Skeletal muscle cell (primary cell): ENCODE data around the gene CDHR3.
"Not testable (repeated sequence)": the region's sequence is repeated elsewhere in the genome, so short reads cannot be mapped to it uniquely, and the experiment has no call there.

Source experiments
- DNase-seq: peaks from one replicate; pipeline ENCODE4 v3.0.0-alpha.2; 2010; ENCODE audit warnings: low read depth
- H3K4me3 ChIP-seq: 2 replicates; pipeline ENCODE4 v1.5.1; 2011; ENCODE audit warnings: low read depth, mild to moderate bottlenecking, control low read depth, low read length, moderate library complexity

The CDHR3 gene

DNA sequence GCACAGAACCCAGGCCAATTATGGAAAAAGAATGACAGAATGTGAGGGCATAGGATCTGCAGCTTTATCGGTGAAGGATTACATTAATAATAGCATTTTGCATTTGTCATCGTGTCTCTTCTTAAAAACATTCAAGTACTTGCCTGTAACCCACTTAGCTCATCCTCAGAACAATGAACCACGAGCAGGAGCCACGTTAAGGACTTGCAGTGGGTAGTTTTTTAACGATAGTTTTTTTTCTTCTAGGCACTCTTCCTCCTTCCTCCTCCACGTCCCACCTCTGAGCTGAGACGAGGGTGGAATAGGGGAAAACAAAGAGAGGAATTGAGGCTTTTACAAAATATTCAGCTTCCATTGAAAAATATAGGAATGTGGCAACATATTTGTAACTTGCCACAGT is 27.1 kb downstream of the CDHR3 start:
- DNase-seq: no peak
- no peak overlapping the region for H3K4me3 ChIP-seq

DNA sequence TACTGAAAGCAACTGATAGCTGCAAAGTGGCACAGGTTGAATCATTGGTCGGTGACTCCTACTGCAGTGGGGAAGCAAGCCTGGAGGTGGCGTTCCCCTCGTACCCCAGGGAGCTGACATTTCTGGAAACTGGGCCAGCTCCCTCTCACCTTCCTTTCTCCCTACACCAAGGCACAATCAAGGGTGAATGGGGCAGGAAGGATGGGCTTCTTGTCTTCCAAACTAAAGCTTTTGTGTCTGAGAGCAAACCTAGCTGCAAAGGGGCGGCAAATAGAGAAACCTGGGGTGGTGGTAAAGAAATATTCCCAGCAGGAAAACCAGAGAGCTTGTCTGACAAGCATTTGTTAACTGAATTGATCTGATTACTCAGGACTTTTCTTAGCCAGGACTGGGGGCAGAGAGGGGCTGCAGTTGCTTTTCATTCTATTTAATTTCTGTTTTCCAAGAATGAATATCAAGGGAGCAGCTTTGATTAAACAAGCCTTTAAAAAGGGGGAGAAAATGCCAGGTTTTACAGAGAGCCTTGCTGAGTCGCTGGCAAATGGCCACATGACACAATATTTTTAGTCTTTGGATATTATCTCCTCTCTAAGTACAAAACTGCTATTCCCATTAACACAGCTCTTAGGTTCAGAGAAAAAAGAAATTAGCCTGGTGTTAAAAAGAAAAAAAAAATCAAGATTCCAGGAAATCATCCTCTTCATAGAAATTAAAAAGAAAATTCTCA is 27.8 kb downstream of the CDHR3 start:
- no peak for DNase-seq
- H3K4me3 ChIP-seq: no peak overlapping the region

DNA sequence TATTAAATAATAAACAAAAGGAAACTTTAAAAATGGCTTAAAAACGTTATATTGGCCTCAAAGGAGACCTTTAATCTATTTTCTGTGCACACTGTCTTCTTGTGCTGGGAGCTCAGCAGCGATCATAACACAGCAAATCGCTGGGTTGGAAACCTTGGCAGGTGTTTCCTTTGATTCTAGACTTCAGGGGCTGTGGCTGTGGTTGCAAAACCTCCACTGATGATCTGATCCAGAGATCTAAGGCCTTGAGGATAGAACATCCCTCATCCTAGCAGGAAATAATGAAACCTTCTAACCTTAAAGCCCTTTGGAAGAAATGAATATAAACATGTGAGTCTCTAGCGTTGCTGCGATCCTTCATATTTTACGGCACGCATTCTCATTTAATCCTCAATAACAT is 29.8 kb downstream of the CDHR3 start:
- no peak for DNase-seq

DNA sequence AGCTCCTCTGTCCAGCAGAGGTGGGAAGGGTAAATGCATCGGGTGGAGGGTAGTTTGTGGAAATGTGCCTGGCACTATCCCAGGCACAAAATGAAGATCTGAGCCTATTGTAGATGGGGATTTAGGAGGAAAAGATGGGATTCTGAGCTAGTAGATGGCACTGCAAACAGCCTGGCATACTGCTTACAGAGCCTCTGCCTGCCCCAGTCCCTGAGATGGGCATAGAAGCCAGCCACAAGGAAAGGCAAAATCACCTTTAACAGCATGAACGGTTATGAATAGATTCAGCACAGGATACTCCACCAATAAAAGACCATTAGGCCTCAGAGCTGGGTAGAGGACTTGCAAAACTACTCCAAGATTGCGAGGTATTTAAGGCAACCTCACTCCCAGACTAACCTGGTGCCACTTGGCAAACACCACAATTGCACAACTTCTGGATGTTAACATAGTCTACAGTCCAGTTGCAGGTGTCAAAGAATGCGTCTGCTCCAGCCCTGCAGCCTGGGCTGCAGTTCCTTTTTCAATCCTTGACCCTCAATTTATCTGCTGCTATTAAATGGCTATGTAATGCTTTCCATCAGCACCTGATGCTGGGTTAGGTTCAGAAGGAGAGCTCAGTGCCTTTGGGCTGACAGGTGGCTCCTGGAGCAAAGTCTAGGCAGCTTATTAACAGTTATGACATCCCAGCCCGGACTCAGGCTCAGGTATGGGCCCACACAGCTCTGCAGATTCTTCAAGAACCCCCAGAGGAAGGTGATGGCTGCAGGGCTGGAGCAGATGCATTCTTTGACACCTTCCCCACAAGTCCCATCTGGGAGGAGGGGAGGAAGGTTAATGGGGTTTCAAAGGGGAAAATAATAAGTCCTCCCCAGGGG is 34.0 kb downstream of the CDHR3 start:
- H3K4me3 ChIP-seq: no peak overlapping the region

More for the DNA sequence above, 29.8 kb downstream of the CDHR3 start:
- no peak overlapping the region for H3K4me3 ChIP-seq

DNA sequence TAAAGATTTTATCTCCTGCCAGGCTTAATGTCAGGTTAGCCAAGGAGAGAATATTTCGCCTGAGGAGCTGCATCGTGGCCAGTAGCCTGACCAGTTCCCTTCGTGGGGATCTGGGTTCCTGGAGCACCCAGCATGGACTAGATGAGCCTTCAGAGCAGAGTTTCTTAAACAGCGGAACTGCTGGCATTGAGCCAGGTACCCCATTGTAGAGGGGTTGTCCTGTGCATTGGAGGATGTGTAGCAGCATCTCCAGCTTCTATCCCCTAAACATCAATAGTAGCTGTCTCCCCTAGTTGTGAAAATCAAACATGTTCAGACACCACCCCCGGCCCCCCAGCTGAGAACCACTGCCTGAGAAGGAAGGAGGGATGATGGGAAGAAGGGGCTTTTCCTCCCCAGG is 36.2 kb downstream of the CDHR3 start:
- no peak overlapping the region for H3K4me3 ChIP-seq
- no peak for DNase-seq

More for the DNA sequence above, 34.0 kb downstream of the CDHR3 start:
- DNase-seq: no peak

DNA sequence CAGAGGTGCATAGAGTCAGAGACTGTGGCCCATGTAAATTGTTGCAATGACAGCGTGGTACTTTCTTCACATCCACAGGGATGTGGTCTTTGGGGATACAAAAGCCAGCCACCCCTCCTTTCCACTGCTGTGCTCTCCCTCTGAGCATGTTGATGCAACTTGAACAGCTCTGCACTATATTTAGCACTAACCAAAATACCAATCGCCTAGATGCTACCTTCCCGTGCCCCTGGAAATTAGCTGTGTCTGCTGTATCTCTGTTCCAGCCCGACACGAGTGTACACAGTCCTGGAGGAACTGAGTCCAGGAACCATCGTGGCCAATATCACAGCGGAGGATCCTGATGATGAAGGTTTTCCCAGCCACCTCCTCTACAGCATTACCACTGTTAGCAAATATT is 38.1 kb downstream of the CDHR3 start:
- no peak for DNase-seq
- no peak overlapping the region for H3K4me3 ChIP-seq

DNA sequence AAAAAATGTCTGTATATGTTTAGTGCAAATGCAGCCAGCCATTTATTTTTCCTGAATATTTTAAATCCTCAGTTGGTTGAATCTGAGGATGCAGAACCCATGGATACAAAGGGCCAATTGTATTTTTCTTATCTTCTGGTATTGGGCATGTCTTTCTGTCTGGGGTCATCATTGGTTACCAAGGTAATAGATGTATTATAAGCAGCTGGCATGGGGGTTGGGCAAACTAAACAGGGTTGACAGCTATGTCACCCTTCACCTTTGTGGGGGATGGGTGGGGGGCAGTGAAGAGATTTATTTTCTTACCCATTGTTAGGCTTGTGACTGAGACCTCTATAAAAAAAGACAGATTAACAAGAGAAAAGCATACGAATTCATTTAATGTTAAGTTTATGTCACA is 38.8 kb downstream of the CDHR3 start:
- no peak for DNase-seq
- no peak overlapping the region for H3K4me3 ChIP-seq

DNA sequence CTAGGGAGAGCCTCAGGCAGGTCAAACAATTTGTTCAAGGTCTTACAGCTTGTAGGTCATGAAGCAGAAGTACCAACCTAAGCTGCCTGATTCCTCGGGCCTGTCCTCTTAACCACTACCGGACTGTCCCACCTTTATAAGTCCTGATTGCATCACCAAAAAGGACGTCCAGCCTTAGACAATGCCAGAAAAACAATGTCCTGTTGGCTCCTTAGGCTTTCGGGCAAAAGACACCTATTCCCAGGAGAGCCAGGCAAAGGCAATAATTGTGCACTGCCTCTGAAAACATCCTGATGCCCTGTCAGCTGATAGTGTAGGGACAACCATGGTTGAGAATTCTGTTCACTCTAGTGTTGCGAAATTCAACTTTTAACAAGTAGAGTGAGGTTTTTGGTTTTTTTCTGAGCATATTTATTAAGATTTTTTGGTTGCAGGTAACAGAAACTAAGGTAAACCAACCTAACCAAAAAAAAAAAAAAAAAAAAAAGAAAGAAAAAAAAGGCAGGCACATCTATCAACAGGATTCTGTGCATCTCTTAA is 40.5 kb downstream of the CDHR3 start:
- DNase-seq: no peak
- no peak overlapping the region for H3K4me3 ChIP-seq

DNA sequence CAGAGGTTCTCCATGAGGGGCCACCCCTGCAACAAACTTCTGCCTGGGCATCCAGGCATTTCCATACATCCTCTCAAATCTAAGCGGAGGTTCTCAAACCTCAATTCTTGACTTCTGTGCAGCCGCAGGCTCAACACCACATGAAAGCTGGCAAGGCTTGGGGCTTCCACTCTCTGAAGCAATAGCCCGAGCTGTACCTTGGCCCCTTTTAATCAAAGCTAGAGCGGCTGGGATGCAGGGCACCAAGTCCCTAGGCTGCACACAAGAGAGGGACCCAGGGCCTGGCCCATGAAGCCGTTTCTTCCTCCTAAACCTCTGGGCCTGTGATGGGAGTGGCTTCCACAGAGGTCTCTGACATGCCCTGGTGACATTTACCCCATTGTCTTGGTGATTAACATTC is 43.8 kb downstream of the CDHR3 start:
- no peak for DNase-seq

DNA sequence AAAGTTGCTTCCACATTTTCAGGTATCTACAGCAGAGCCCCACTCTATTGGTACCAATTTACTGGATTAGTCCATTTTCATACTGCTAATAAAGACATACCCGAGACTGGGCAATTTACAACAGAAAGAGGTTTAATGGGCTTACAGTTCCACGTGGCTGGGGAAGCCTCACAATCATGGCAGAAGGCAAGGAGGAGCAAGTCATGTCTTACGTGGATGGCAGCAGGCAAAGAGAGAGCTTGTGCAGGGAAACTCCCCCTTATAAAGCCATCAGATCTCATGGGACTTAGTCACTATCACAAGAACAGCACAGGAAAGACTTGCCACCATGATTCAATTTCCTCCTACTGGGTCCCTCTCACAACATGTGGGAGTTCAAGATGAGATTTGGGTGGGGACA is 44.7 kb downstream of the CDHR3 start:
- not testable (repeated sequence) for DNase-seq, H3K4me3 ChIP-seq

More for the DNA sequence above, 43.8 kb downstream of the CDHR3 start:
- no peak overlapping the region for H3K4me3 ChIP-seq

DNA sequence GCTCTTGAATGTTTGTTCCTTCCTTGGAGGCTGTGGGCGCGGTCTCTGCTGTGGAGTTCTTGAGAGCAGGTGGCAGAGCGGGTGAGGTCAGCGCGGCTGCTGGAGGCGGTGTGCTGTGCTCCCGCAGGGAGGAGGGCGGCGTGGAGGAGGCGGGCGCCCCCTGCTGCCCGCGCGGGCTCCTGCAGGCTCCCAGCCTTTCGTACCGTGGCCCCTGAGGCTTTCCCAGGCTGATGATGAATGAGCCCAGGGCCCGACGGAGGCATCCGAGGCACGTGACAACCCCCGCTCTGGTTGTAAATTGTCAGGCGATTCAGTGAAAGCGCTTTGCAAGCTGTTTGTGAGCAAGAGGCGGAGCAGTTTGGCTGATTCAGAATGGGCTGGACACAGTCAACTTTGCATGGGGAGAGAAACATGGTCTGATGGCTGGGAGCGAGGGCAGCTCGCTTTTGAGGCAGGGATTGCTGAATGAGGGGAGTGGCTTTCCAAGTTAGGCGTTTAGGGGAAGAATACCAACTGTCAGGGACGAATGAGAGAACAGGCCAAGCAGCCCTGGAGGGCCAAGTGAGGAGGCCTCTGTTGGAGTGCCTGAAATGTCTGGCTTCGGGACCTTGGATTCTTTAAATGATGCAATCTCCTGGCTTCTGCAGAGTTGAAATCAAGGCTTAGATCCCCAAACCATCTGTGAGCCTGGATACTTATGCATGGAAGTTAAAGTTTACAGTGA is 46.6 kb downstream of the CDHR3 start:
- DNase-seq: peak; percentile 90
- H3K4me3 ChIP-seq: no peak overlapping the region

DNA sequence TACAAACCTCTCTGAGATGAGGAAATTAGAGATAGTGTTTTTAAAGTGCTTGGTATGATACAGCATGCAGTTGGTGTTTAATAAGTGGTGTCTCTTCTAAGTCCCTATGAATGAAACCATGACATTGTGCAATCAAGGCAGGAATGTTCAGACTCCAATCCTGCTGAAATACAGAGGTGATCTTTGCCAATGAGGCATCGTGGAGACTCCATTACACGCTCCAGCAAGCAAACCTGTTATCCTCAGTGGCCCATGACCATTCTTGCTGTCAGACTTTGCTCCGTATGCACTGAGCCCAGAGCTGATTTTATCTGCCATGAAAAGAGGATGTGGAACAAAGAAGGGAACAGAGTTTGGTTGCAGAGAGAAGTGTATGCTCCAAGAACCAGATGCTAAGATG is 47.3 kb downstream of the CDHR3 start:
- H3K4me3 ChIP-seq: no peak overlapping the region
- DNase-seq: no peak

DNA sequence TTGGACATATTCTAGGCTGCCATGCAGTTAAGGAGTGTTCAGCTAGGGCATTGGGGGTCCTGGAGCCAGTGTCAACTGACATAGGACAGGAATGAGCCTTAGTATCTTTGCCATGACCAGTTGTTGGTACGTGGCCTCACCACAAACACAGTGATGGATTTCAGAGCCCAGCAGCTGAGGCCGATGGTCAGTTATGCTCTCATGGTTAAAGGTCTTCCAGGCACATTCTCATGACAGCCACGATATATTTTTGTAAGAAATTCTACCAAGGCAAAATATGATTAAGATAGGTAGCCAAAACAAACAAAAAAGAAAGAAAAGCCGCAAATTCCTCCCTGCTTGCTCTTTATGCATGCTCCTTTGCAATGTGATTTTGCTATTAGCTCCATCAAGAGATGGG is 47.8 kb downstream of the CDHR3 start:
- no peak for DNase-seq
- H3K4me3 ChIP-seq: no peak overlapping the region

DNA sequence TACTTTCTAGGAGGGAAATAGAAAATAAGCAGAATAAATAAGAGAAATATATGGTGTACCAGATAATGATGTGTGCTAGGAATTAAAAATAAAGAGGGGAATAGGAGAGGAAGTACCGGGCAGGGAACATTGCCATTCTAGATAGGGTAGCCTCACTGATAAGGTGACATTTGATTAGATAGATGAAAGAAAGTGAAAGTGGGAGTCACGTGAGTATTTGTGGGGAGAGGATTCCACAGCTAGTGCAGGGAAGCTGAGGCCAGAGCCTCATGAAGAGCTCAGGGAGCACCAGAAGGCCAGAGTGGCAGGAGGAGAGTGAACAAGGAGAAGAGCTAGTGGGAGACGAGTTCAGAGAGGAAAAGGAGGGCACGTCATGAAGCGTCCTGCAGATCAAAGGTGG is 49.1 kb downstream of the CDHR3 start:
- no peak overlapping the region for H3K4me3 ChIP-seq

DNA sequence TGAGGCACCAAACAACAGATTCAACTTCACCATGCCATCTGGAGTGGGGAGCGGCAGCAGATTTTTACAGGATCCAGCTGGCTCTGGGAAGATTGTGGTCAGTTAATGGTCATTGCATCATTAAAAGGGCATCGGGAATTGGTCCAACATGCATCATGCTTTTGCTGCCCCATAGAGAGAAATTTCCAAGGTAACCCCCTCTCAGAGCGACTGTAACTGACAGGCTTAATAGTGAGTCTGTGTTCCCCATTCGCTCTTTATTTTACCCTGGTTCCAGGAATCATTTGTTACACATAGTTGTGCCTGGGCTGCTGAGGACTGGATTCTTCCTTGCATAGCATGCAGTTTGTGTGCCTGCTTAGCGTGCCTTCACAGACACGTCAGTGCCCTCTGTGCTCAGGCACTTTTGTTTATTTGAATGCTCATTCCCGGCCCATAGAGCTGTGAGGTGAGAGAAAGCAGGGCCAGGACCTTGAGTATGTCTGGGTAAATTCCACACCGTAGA is 49.9 kb downstream of the CDHR3 start:
- peak; percentile 51 for DNase-seq

More for the DNA sequence above, 49.1 kb downstream of the CDHR3 start:
- DNase-seq: no peak

DNA sequence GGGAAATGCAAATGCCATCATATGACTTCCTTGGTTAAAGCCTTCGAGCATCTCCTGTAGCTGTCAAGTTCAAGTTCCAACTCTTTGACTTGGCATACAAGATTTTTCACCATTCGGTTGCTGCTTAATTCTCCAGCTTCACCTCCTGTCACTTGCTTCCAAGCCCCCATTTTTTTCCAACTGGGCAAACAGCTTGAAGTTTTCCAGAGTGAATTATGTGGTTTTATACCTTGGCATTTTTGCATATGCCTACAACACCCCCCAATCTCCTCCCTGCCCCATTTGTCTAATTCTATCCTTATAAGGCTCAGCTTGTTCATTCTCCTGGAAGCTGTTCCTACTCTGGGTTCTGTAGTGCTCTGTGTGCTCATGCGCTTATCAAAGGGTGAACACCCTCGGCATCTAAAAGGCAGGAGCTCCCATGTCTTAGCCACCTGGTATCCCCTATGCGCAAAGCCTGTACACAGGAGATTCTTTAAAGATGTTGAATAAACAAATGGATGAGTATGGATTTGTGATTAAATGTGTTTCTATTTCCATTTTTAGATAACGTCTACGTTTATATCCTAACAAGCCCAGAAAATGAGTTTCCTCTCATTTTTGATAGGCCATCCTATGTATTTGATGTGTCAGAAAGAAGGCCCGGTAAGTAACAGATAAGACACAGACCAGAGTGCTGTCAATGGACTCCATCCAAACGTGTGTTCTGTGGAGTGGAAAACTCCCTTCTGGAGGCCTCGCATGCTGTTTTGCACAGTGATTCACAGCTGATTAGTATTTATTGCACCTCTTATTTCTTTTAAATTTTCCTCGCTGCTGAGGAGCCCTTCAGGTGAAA is 52.5 kb downstream of the CDHR3 start:
- DNase-seq: no peak
- H3K4me3 ChIP-seq: no peak overlapping the region

More for the DNA sequence above, 49.9 kb downstream of the CDHR3 start:
- no peak overlapping the region for H3K4me3 ChIP-seq

DNA sequence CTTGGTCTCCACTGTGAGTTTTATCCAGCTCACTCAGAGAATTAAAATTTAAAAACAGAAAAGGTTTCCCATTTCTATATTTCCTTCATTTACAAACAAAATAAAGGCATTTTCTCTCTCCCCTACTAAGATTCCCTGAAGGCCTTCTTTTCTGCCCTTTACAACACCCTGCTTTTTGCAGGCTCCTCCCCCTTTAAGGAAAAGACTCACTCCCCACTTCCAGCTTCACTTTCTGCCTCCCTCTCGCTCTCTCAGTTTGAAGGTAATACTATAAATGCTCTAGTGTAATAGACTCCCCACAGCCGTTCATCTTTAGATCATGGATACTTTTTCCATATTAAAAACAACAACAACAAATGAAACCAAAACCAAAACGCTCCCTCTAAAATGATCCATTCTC is 53.3 kb downstream of the CDHR3 start:
- no peak overlapping the region for H3K4me3 ChIP-seq
- no peak for DNase-seq

DNA sequence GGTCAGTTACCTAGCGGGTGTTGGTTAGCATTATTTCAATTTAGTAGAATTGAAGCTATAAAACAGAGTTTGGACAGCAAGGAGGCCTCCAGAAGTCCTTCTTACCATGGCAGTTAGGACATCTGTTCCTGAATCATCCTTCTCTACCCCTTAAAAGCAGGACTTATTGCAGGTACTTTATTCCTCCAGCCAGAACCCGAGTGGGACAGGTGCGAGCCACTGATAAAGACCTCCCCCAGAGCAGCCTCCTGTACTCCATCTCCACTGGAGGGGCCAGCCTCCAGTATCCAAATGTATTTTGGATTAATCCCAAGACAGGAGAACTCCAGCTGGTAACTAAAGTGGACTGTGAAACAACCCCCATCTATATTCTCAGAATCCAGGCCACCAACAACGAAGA is 54.6 kb downstream of the CDHR3 start:
- no peak for DNase-seq
- H3K4me3 ChIP-seq: no peak overlapping the region
